Epithelial cell of proximal tubule (primary cell): ENCODE data around the gene ALDH18A1. TPM values are rescaled to one million over a fixed set of nuclear protein-coding genes. Genes with fewer than 3 reads are reported as not detected.

Experiments
- DNase-seq: peaks from one replicate; pipeline ENCODE4 v3.0.0-alpha.2; 2011; ENCODE audit warnings: low read depth
- H3K4me3 ChIP-seq: 2 replicates; pipeline ENCODE4 v1.5.1; 2011; ENCODE audit warnings: low read depth, mild to moderate bottlenecking, low read length
- total RNA-seq: library from RNA; depleted of rRNA; stranded (reverse); fragments of >200 nt; gene quantifications from 2 replicates; pipeline ENCODE4 v1.2.3, GENCODE V29; 2015
- TF ChIP-seq, protein P1 (sequence below): conservative IDR thresholded peaks from 2 replicates; pipeline ENCODE4 v1.5.1; 2012; ENCODE audit warnings: low read depth, mild to moderate bottlenecking, low read length

Gene ALDH18A1
- total RNA-seq, 1 donor from 2014 or later, result 91.8 TPM

- DNase-seq, result no peak
- TF ChIP-seq, protein P1, sequence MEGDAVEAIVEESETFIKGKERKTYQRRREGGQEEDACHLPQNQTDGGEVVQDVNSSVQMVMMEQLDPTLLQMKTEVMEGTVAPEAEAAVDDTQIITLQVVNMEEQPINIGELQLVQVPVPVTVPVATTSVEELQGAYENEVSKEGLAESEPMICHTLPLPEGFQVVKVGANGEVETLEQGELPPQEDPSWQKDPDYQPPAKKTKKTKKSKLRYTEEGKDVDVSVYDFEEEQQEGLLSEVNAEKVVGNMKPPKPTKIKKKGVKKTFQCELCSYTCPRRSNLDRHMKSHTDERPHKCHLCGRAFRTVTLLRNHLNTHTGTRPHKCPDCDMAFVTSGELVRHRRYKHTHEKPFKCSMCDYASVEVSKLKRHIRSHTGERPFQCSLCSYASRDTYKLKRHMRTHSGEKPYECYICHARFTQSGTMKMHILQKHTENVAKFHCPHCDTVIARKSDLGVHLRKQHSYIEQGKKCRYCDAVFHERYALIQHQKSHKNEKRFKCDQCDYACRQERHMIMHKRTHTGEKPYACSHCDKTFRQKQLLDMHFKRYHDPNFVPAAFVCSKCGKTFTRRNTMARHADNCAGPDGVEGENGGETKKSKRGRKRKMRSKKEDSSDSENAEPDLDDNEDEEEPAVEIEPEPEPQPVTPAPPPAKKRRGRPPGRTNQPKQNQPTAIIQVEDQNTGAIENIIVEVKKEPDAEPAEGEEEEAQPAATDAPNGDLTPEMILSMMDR, result no peak
- no peak overlapping the region for H3K4me3 ChIP-seq
Observed at GRCh38 chr10:95597788-95598187, 58.7 kb downstream of the ALDH18A1 start.

GRCh38 chr10:95588025-95588424 lies 68.5 kb downstream of the ALDH18A1 start:
- DNase-seq, result no peak
- no peak overlapping the region for H3K4me3 ChIP-seq
- TF ChIP-seq, protein P1, result no peak

- no peak overlapping the region for H3K4me3 ChIP-seq
- no peak for DNase-seq
- TF ChIP-seq, protein P1, result no peak
Observed at GRCh38 chr10:95579835-95580535, 76.5 kb downstream of the ALDH18A1 start.

DNA sequence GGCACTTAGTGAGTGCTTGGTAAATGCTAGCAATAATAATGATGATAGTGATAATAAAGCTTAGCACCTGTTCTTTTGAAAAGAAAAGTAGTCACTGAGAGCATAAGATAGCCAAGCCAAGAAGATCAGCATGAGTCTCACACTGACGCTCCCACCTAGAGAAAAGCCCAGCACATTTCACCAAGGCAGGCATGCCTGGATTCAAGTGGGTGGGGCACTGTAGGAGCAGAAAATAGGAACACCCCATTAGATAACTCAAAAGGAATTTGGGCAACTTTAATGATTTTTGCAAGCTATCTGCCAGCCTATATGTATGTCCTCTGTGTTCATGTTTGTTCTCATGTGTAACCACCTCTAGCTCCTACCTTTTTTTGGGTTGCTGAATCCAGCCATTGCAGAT lies 77.2 kb downstream of the ALDH18A1 start:
- H3K4me3 ChIP-seq, result no peak overlapping the region
- no peak for DNase-seq
- TF ChIP-seq, protein P1, result no peak

DNA sequence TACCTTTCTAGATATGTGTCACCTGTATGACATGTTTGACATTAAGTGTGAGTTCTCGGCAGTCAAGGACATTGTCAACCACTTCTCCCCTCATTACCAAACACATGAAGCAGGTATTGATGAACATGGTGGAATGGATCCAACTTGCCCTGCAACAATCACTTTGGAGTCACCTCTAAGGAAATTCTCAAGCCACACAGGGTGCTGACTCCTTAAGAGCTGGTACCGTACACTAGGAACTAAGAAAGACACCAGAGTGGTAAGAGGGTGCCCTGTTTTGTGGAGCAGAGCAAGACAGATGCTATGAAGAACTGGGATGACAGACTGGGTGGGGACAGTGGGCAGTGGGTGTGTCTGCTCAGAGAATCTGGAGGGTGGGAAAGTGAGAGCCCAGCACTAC lies 77.9 kb downstream of the ALDH18A1 start:
- TF ChIP-seq, protein P1, result no peak
- H3K4me3 ChIP-seq, result no peak overlapping the region
- DNase-seq, result no peak

DNA sequence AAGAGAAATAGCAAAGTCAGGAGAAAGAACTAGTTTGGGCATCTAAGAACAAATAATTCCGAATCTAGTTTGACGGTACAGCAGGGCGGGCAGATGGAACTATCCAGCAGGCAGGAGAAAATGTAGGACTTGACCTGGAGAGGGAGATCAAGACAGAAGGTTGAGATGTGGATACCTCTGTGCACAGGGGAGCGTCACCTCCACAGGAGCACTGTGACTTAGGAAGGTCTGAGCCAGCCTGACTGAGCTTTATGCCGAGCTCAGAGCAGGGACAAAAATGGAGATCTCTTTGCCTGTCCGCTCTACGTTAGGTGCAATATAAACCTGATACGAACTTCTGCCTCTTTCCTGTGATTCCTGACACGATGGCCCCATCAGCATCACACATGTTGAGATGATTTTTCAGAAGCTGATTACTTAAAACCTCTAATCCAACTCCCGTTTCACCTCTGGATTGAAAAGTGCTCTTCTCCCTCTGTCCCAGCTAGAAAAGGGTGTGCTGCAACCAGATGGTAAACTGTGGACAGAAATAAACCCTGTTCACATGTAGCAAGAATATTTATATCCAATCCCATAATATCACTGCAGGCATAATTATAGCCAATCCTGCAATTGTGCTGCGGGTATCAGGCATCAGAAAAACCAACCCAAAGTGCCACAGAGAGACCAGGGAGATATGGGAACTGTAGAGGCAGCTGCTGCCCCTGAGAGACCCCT lies 81.7 kb downstream of the ALDH18A1 start:
- DNase-seq, result no peak
- no peak overlapping the region for H3K4me3 ChIP-seq
- TF ChIP-seq, protein P1, result no peak
